ENCODE data around the gene MINK1.

The MINK1 gene

GRCh38 chr17:4833178-4833940 is at the start of gene MINK1:
Gene MINK1 (plus strand): TSS chr17:4833340. CDS start chr17:4833584, 244 bp downstream.
- Mint-ChIP-seq H3K4me3 (peak within 1 kb of the TSS; percentile 95), H3K27ac (peak within 1 kb of the TSS; percentile 96), H3K9me3 (ENCODE audit: low read depth) (no peaks in the 10 kb centered on the region), H3K27me3 (no peaks in the 10 kb centered on the region), H3K36me3 (peaks cover 3% of the 10 kb centered on the region), H3K4me1 (ENCODE audit: low read depth) (peaks cover 34% of the 10 kb centered on the region)

GRCh38 chr17:4785311-4786105 is 47.6 kb upstream of the MINK1 start:
- no peaks in the 10 kb centered on the region for H3K9me3 Mint-ChIP-seq (ENCODE audit: low read depth)
- peaks cover 24% of the 10 kb centered on the region for H3K4me1 Mint-ChIP-seq (ENCODE audit: low read depth)
- H3K4me3 Mint-ChIP-seq, result peak overlapping the region; percentile 35

GRCh38 chr17:4786106-4786511 is 47.0 kb upstream of the MINK1 start, which contains the start of gene VMO1:
Gene VMO1 (minus strand): TSS chr17:4786364. CDS start chr17:4786352, 12 bp downstream.
- Mint-ChIP-seq H3K4me1 (ENCODE audit: low read depth) (peaks cover 28% of the 10 kb centered on the region), H3K27me3 (peaks cover 25% of the 10 kb centered on the region), H3K27ac (no peak within 1 kb of the TSS), H3K4me3 (peak within 1 kb of the TSS; percentile 35), H3K9me3 (ENCODE audit: low read depth) (no peaks in the 10 kb centered on the region), H3K36me3 (no peaks in the 10 kb centered on the region)

More at GRCh38 chr17:4785311-4786105, 47.6 kb upstream of the MINK1 start:
- Mint-ChIP-seq H3K36me3 (no peaks in the 10 kb centered on the region), H3K27ac (no peak overlapping the region), H3K27me3 (peaks cover 27% of the 10 kb centered on the region)

- Mint-ChIP-seq H3K27ac (no peak overlapping the region), H3K27me3 (peaks cover 25% of the 10 kb centered on the region), H3K4me3 (no peak overlapping the region), H3K9me3 (ENCODE audit: low read depth) (no peaks in the 10 kb centered on the region), H3K4me1 (ENCODE audit: low read depth) (peaks cover 28% of the 10 kb centered on the region), H3K36me3 (no peaks in the 10 kb centered on the region)
Observed at GRCh38 chr17:4786516-4786915, 46.6 kb upstream of the MINK1 start.

GRCh38 chr17:4788159-4788806 is 44.9 kb upstream of the MINK1 start:
- Mint-ChIP-seq H3K36me3 (no peaks in the 10 kb centered on the region), H3K27ac (no peak overlapping the region), H3K4me3 (peak overlapping the region; percentile 45), H3K9me3 (ENCODE audit: low read depth) (no peaks in the 10 kb centered on the region), H3K27me3 (peaks cover 18% of the 10 kb centered on the region), H3K4me1 (ENCODE audit: low read depth) (peaks cover 28% of the 10 kb centered on the region)

- Mint-ChIP-seq H3K9me3 (ENCODE audit: low read depth) (no peaks in the 10 kb centered on the region), H3K4me3 (peak within 1 kb of the TSS; percentile 71), H3K27ac (peak within 1 kb of the TSS; percentile 22), H3K36me3 (no peaks in the 10 kb centered on the region), H3K4me1 (ENCODE audit: low read depth) (peaks cover 28% of the 10 kb centered on the region), H3K27me3 (peaks cover 15% of the 10 kb centered on the region)
Observed at GRCh38 chr17:4788807-4789700, 44.1 kb upstream of the MINK1 start, which contains the start of gene GLTPD2. Gene GLTPD2 (plus strand): TSS chr17:4788964. CDS start chr17:4789012, 48 bp downstream.

- H3K4me1 Mint-ChIP-seq (ENCODE audit: low read depth), result peaks cover 28% of the 10 kb centered on the region
- H3K9me3 Mint-ChIP-seq (ENCODE audit: low read depth), result no peaks in the 10 kb centered on the region
- H3K27me3 Mint-ChIP-seq, result peaks cover 13% of the 10 kb centered on the region
- H3K4me3 Mint-ChIP-seq, result peak overlapping the region; percentile 71
- no peaks in the 10 kb centered on the region for H3K36me3 Mint-ChIP-seq
- peak overlapping the region; percentile 22 for H3K27ac Mint-ChIP-seq
Observed at GRCh38 chr17:4789701-4789950, 43.5 kb upstream of the MINK1 start.

GRCh38 chr17:4789951-4790704 is 43.0 kb upstream of the MINK1 start:
- H3K4me1 Mint-ChIP-seq (ENCODE audit: low read depth), result peaks cover 28% of the 10 kb centered on the region
- H3K27me3 Mint-ChIP-seq, result peaks cover 12% of the 10 kb centered on the region
- peak overlapping the region; percentile 92 for H3K4me3 Mint-ChIP-seq
- H3K27ac Mint-ChIP-seq, result peak overlapping the region; percentile 92
- no peaks in the 10 kb centered on the region for H3K9me3 Mint-ChIP-seq (ENCODE audit: low read depth)
- H3K36me3 Mint-ChIP-seq, result no peaks in the 10 kb centered on the region

- H3K27me3 Mint-ChIP-seq, result peaks cover 10% of the 10 kb centered on the region
Observed at GRCh38 chr17:4790705-4791088, 42.4 kb upstream of the MINK1 start.

GRCh38 chr17:4795168-4795567 is 38.0 kb upstream of the MINK1 start:
- Mint-ChIP-seq H3K9me3 (ENCODE audit: low read depth) (no peaks in the 10 kb centered on the region), H3K27ac (peak overlapping the region; percentile 100)

More at GRCh38 chr17:4790705-4791088, 42.4 kb upstream of the MINK1 start:
- H3K27ac Mint-ChIP-seq, result peak overlapping the region; percentile 92
- no peaks in the 10 kb centered on the region for H3K9me3 Mint-ChIP-seq (ENCODE audit: low read depth)
- H3K36me3 Mint-ChIP-seq, result no peaks in the 10 kb centered on the region
- H3K4me1 Mint-ChIP-seq (ENCODE audit: low read depth), result peaks cover 25% of the 10 kb centered on the region
- peak overlapping the region; percentile 92 for H3K4me3 Mint-ChIP-seq

GRCh38 chr17:4796552-4796920 is 36.6 kb upstream of the MINK1 start:
- Mint-ChIP-seq H3K36me3 (peaks cover 2% of the 10 kb centered on the region), H3K27ac (peak overlapping the region; percentile 100), H3K9me3 (ENCODE audit: low read depth) (no peaks in the 10 kb centered on the region), H3K27me3 (no peaks in the 10 kb centered on the region), H3K4me1 (ENCODE audit: low read depth) (peaks cover 12% of the 10 kb centered on the region), H3K4me3 (peak overlapping the region; percentile 100)

More at GRCh38 chr17:4795168-4795567, 38.0 kb upstream of the MINK1 start:
- Mint-ChIP-seq H3K4me1 (ENCODE audit: low read depth) (peaks cover 19% of the 10 kb centered on the region), H3K27me3 (no peaks in the 10 kb centered on the region), H3K36me3 (peaks cover 2% of the 10 kb centered on the region), H3K4me3 (peak overlapping the region; percentile 27)

- Mint-ChIP-seq H3K4me3 (no peak overlapping the region), H3K9me3 (ENCODE audit: low read depth) (no peaks in the 10 kb centered on the region), H3K4me1 (ENCODE audit: low read depth) (peaks cover 11% of the 10 kb centered on the region), H3K27ac (no peak overlapping the region), H3K27me3 (no peaks in the 10 kb centered on the region), H3K36me3 (peaks cover 2% of the 10 kb centered on the region)
Observed at GRCh38 chr17:4800462-4801196, 32.5 kb upstream of the MINK1 start.

GRCh38 chr17:4802228-4802627 is 30.9 kb upstream of the MINK1 start, which contains the start of gene C17orf114:
Gene C17orf114 (minus strand): TSS chr17:4802328.
- Mint-ChIP-seq H3K4me1 (ENCODE audit: low read depth) (peaks cover 8% of the 10 kb centered on the region), H3K9me3 (ENCODE audit: low read depth) (no peaks in the 10 kb centered on the region), H3K4me3 (no peak within 1 kb of the TSS), H3K27me3 (no peaks in the 10 kb centered on the region), H3K36me3 (no peaks in the 10 kb centered on the region), H3K27ac (no peak within 1 kb of the TSS)

Data from activated naive CD8-positive, alpha-beta T cell (primary cell).